HepG2 (cell line): ENCODE measurements around the gene KCNMB2. TPM values are rescaled to one million over a fixed set of nuclear protein-coding genes. Genes with fewer than 3 reads are reported as not detected.
"Not testable (repeated sequence)": the region's sequence is repeated elsewhere in the genome, so short reads cannot be mapped to it uniquely, and the experiment has no call there.

Experiments used
- ATAC-seq: fragments of 200-7000 bp; cut with Tn5 transposase; 3 replicates; pipeline ENCODE4 v1.9.1; 2020; ENCODE audit warnings: mild to moderate bottlenecking, moderate library complexity
- BruUV-seq: library from RNA; stranded (reverse); fragments of 400-500 nt; replicated peaks from 2 replicates; lab custom pipeline; 2021; lab: Mats Ljungman, UMichigan
- CTCF ChIA-PET: fragments of 300-600 bp; formaldehyde crosslinking; extraction: SDS; loops from one replicate; lab custom pipeline; 2021; ENCODE audit warnings: low total read pairs, inconsistent platforms, low intra/inter-chr PET ratio; lab: Yijun Ruan, JAX
- POLR2A ChIA-PET: fragments of 350-600 bp; sonication (Branson Sonifier 250); formaldehyde crosslinking; loops from one replicate; lab custom pipeline; 2020; ENCODE audit warnings: antibody characterized with exemption, inconsistent platforms; lab: Yijun Ruan, JAX
- DNase-seq: peaks from one replicate; pipeline ENCODE4 v3.0.0-alpha.2; 2015; ENCODE audit warnings: low spot score
- FAIRE-seq: peaks from 3 replicates; lab custom pipeline; 2011; peaks lifted over from hg19 to GRCh38; lab: Jason Lieb, UNC
- H2AFZ ChIP-seq: one replicate; pipeline ENCODE4 v1.6.1; 2011; ENCODE audit warnings: low read length, inconsistent platforms
- H3K27ac ChIP-seq: fragments of 300-600 bp; 3 replicates; pipeline ENCODE4 v1.8.0; 2011; ENCODE audit warnings: mixed run types, mild to moderate bottlenecking, mixed read lengths, low read length, inconsistent platforms; ENCODE audit not compliant: insufficient read depth; ENCODE audit errors: extremely low read length
- H3K27me3 ChIP-seq, 2 experiments: fragments of 200-600 bp in 1 of 2; 2 replicates in 1 of 2; 3 replicates in 1 of 2; pipeline versions ENCODE4 v1.6.0 to v1.8.0; 2011; ENCODE audit warnings: low read length in 2 of 2, mild to moderate bottlenecking in 2 of 2, moderate library complexity in 2 of 2, inconsistent platforms in 1 of 2; ENCODE audit not compliant: insufficient read depth in 2 of 2, control insufficient read depth in 1 of 2
- H3K36me3 ChIP-seq, 2 experiments: fragments of 200-600 bp in 1 of 2; replicated peaks in 1 of 2; 2 replicates in 1 of 2; 3 replicates in 1 of 2; pipeline versions ENCODE4 v1.5.1 to v1.8.0; 2011; ENCODE audit warnings: low read length in 2 of 2, inconsistent platforms in 1 of 2; ENCODE audit not compliant: insufficient read depth in 2 of 2, control insufficient read depth in 1 of 2
- H3K4me1 ChIP-seq: 2 replicates; pipeline ENCODE4 v1.5.1; 2012; ENCODE audit warnings: low read length, inconsistent platforms; ENCODE audit not compliant: insufficient read depth
- H3K4me2 ChIP-seq: 2 replicates; pipeline ENCODE4 v1.6.0; 2011; ENCODE audit warnings: low read depth, low read length, inconsistent platforms
- H3K4me3 ChIP-seq, 3 experiments: fragments of 200-600 bp in 1 of 3; sonication (generic), shearing (Covaris generic) in 1 of 3; replicated peaks in 1 of 3; 2 replicates each; pipeline ENCODE4 v1.5.1; 2011 to 2016; ENCODE audit warnings: low read length in 3 of 3, inconsistent platforms in 2 of 3, low read depth in 2 of 3, mild to moderate bottlenecking in 2 of 3, control low read depth in 1 of 3, mixed read lengths in 1 of 3; ENCODE audit not compliant: insufficient read depth in 1 of 3
- H3K79me2 ChIP-seq: one replicate; pipeline ENCODE4 v1.6.1; 2011; ENCODE audit warnings: low read length, inconsistent platforms; ENCODE audit not compliant: insufficient read depth
- H3K9ac ChIP-seq: 2 replicates; pipeline ENCODE4 v1.6.0; 2011; ENCODE audit warnings: mild to moderate bottlenecking, low read depth, low read length, inconsistent platforms; ENCODE audit not compliant: insufficient read depth
- H3K9me3 ChIP-seq: 2 replicates; pipeline ENCODE4 v1.5.1; 2012; ENCODE audit warnings: mild to moderate bottlenecking, low read length
- H4K20me1 ChIP-seq: 2 replicates; pipeline ENCODE4 v1.6.0; 2011; ENCODE audit warnings: inconsistent platforms, mild to moderate bottlenecking, low read length, moderate library complexity; ENCODE audit not compliant: insufficient read depth
- HDAC1 ChIP-seq: sonication (generic); formaldehyde crosslinking; IDR thresholded peaks from 2 replicates; pipeline ENCODE4 v1.5.1; 2020; ENCODE audit warnings: mild to moderate bottlenecking, missing genetic modification reagents
- PHB2 ChIP-seq: fragments of 450-650 bp; IDR thresholded peaks from 2 replicates; pipeline ENCODE4 v1.6.1; 2018; ENCODE audit not compliant: partially characterized antibody
- STAT5B ChIP-seq: sonication (generic); formaldehyde crosslinking; IDR thresholded peaks from 2 replicates; pipeline ENCODE4 v1.4.0; 2020; ENCODE audit warnings: missing genetic modification reagents
- ZNF563 ChIP-seq: sonication (generic); formaldehyde crosslinking; IDR thresholded peaks from 2 replicates; pipeline ENCODE4 v1.8.0; 2022; ENCODE audit warnings: mild to moderate bottlenecking, moderate library complexity, missing genetic modification reagents
- ZSCAN12 ChIP-seq: sonication (generic); formaldehyde crosslinking; IDR thresholded peaks from 2 replicates; pipeline ENCODE4 v1.9.0; 2021; ENCODE audit warnings: mild to moderate bottlenecking, missing genetic modification reagents
- WGBS: methylation state at CpG from one replicate; pipeline ENCODE4 v1.1.6; 2017; ENCODE audit warnings: low lambda C conversion rate; 5-methylcytosine and 5-hydroxymethylcytosine counted together
- in situ Hi-C: cut with HindIII; loops from 2 replicates; pipeline ENCODE4 v1.10.0; 2017; ENCODE audit warnings: low pct_unique_long_range_greater_than_20kb; ENCODE audit not compliant: extremely low pct_ligation_motif_present
- intact Hi-C: fragments of 100-400 bp; cut with micrococcal nuclease; formaldehyde crosslinking; loops from one replicate; pipeline ENCODE4 v1.10.0; 2022; ENCODE audit not compliant: unreplicated experiment
- polyA plus RNA-seq, 8 experiments: library from polyadenylated mRNA; depleted of rRNA in 3 of 8; stranded (reverse) in 7 of 8; unstranded in 1 of 8; fragments of >200 nt; fragmentation: Illumina TruSeq in 4 of 8; extraction: Trizol in 4 of 8; gene quantifications; 2 replicates each; pipeline versions ENCODE4 v1.2.1 to v1.2.3, GENCODE V29; 2011 to 2016; ENCODE audit warnings: low read depth in 4 of 8, missing spikeins in 1 of 8, mixed read lengths in 1 of 8; ENCODE audit not compliant: insufficient read depth in 1 of 8
- total RNA-seq, 5 experiments: library from RNA; depleted of rRNA; stranded (reverse); fragments of >200 nt; fragmentation: Illumina TruSeq; extraction: Trizol; gene quantifications; 2 replicates each; pipeline ENCODE4 v1.2.3, GENCODE V29; 2016; ENCODE audit warnings: low read depth in 1 of 5

KCNMB2 gene
- total and polyA plus RNA-seq, 2 of the 13 experiments (the other 11 are each of a cell fraction or from before 2014, with no cell fraction given) = not detected

GRCh38 chr3:178743297-178743696 is 207.1 kb downstream of the KCNMB2 start:
- Histone ChIP-seq H2AFZ (no peak overlapping the region), H3K36me3 (no peaks in the 10 kb centered on the region), H3K79me2 (no peaks in the 10 kb centered on the region), H3K9ac (no peak overlapping the region), H3K27me3 (no peaks in the 10 kb centered on the region; a peak in 1 of 5 replicates), H3K4me3 (no peak overlapping the region), H3K27ac (no peak overlapping the region), H3K9me3 (no peaks in the 10 kb centered on the region; the same call in 1 of the 2 replicates), H3K4me2 (no peak overlapping the region), H3K4me1 (no peaks in the 10 kb centered on the region), H4K20me1 (no peaks in the 10 kb centered on the region)
- intact Hi-C loops = no loop called here
- FAIRE-seq = no peak
- ChIA-PET POLR2A (no interaction called here), CTCF (no interaction called here)
- in situ Hi-C loops = no loop called here
- TF ChIP-seq ZNF563 (CRISPR knock-in tag) = no peak
- TF ChIP-seq HDAC1 (CRISPR knock-in tag) = no peak
- no peak for TF ChIP-seq STAT5B (CRISPR knock-in tag)
- TF ChIP-seq PHB2 = no peak
- no peak for TF ChIP-seq ZSCAN12 (CRISPR knock-in tag)
- no peak for ATAC-seq
- WGBS = 13% methylated on average over 4 of the region's 4 CpGs
- no TSS peak for BruUV-seq
- DNase-seq = no peak

- FAIRE-seq, H3K79me2 ChIP-seq, H2AFZ ChIP-seq, H3K27ac ChIP-seq, H3K4me2 ChIP-seq, CTCF ChIA-PET, H3K4me1 ChIP-seq, BruUV-seq, intact Hi-C loops, H4K20me1 ChIP-seq, H3K9me3 ChIP-seq, H3K9ac ChIP-seq, DNase-seq, H3K27me3 ChIP-seq, POLR2A ChIA-PET, ATAC-seq, H3K4me3 ChIP-seq, H3K36me3 ChIP-seq, in situ Hi-C loops: not testable (repeated sequence)
- 54% methylated on average over 4 of the region's 6 CpGs for WGBS
Measured at GRCh38 chr3:178745861-178746655, 209.8 kb downstream of the KCNMB2 start.
